H9 (cell line): ENCODE measurements around the gene KAT6B. TPM values are rescaled to one million over a fixed set of nuclear protein-coding genes. Genes with fewer than 3 reads are reported as not detected.

Source experiments
- DNase-seq: peaks from one replicate; pipeline ENCODE4 v3.0.0-alpha.2; 2017
- H2AFZ ChIP-seq: one replicate; pipeline ENCODE4 v1.6.1; 2013; ENCODE audit warnings: mild to moderate bottlenecking, low read length, control low read depth, moderate library complexity
- H2AK5ac ChIP-seq: 2 replicates; pipeline ENCODE4 v1.6.1; 2013; ENCODE audit warnings: low read length, control low read depth, mixed read lengths; ENCODE audit not compliant: insufficient read length
- H2BK120ac ChIP-seq: one replicate; pipeline ENCODE4 v1.6.1; 2013; ENCODE audit warnings: low read depth, mild to moderate bottlenecking, low read length, control low read depth, inconsistent platforms; ENCODE audit not compliant: poor library complexity, severe bottlenecking
- H2BK12ac ChIP-seq: 2 replicates; pipeline ENCODE4 v1.6.1; 2013; ENCODE audit warnings: low read length, control low read depth, mixed read lengths, low read depth; ENCODE audit not compliant: insufficient read length
- H2BK15ac ChIP-seq: 2 replicates; pipeline ENCODE4 v1.6.1; 2013; ENCODE audit warnings: low read depth, low read length, control low read depth
- H2BK20ac ChIP-seq: one replicate; pipeline ENCODE4 v1.6.1; 2013; ENCODE audit warnings: low read depth, mild to moderate bottlenecking, low read length, control low read depth, inconsistent platforms; ENCODE audit not compliant: poor library complexity, severe bottlenecking
- H2BK5ac ChIP-seq: 2 replicates; pipeline ENCODE4 v1.6.1; 2013; ENCODE audit warnings: low read length, control low read depth, mixed read lengths; ENCODE audit not compliant: insufficient read length
- H3K14ac ChIP-seq: 2 replicates; pipeline ENCODE4 v1.6.1; 2013; ENCODE audit warnings: low read length, control low read depth; ENCODE audit not compliant: insufficient read depth
- H3K18ac ChIP-seq: 2 replicates; pipeline ENCODE4 v1.6.1; 2013; ENCODE audit warnings: low read depth, mild to moderate bottlenecking, mixed read lengths, low read length, control low read depth; ENCODE audit not compliant: insufficient read length
- H3K23ac ChIP-seq: 2 replicates; pipeline ENCODE4 v1.6.1; 2013; ENCODE audit warnings: low read length, control low read depth, mixed read lengths, low read depth; ENCODE audit not compliant: insufficient read length
- H3K23me2 ChIP-seq: 2 replicates; pipeline ENCODE4 v1.6.1; 2013; ENCODE audit warnings: low read depth, mild to moderate bottlenecking, mixed read lengths, low read length, control low read depth; ENCODE audit not compliant: insufficient read length, poor library complexity, severe bottlenecking
- H3K27ac ChIP-seq: 2 replicates; pipeline ENCODE4 v1.5.1; 2013; ENCODE audit warnings: low read length, control low read depth, mixed read lengths, low read depth; ENCODE audit not compliant: insufficient read length
- H3K27me3 ChIP-seq: 2 replicates; pipeline ENCODE4 v1.6.1; 2013; ENCODE audit warnings: low read length, control low read depth, inconsistent platforms; ENCODE audit not compliant: insufficient read depth
- H3K4ac ChIP-seq: 2 replicates; pipeline ENCODE4 v1.6.1; 2013; ENCODE audit warnings: low read depth, mild to moderate bottlenecking, control low read depth, inconsistent platforms, low read length, moderate library complexity
- H3K4me1 ChIP-seq: 2 replicates; pipeline ENCODE4 v1.6.1; 2013; ENCODE audit warnings: low read length, control low read depth, inconsistent platforms; ENCODE audit not compliant: insufficient read depth
- H3K4me2 ChIP-seq: 2 replicates; pipeline ENCODE4 v1.6.1; 2013; ENCODE audit warnings: low read length, control low read depth, mixed read lengths; ENCODE audit not compliant: insufficient read length, insufficient read depth
- H3K56ac ChIP-seq: 2 replicates; pipeline ENCODE4 v1.6.1; 2013; ENCODE audit warnings: low read depth, mild to moderate bottlenecking, mixed read lengths, low read length, control low read depth; ENCODE audit not compliant: insufficient read length
- H3K79me1 ChIP-seq: 2 replicates; pipeline ENCODE4 v1.6.1; 2013; ENCODE audit warnings: low read depth, mild to moderate bottlenecking, moderate library complexity, low read length, control low read depth, inconsistent platforms; ENCODE audit not compliant: insufficient read depth, poor library complexity, severe bottlenecking
- H3K79me2 ChIP-seq: 2 replicates; pipeline ENCODE4 v1.6.1; 2013; ENCODE audit warnings: low read length, control low read depth, inconsistent platforms; ENCODE audit not compliant: insufficient read depth
- H3K9ac ChIP-seq: 2 replicates; pipeline ENCODE4 v1.6.1; 2013; ENCODE audit warnings: low read length, control low read depth, mixed read lengths; ENCODE audit not compliant: insufficient read length; ENCODE audit errors: extremely low read depth
- H3K9me3 ChIP-seq: one replicate; pipeline ENCODE4 v1.6.1; 2013; ENCODE audit warnings: low read depth, low read length, inconsistent platforms; ENCODE audit not compliant: control insufficient read depth
- H3T11ph ChIP-seq: one replicate; pipeline ENCODE4 v1.6.1; 2013; ENCODE audit warnings: mild to moderate bottlenecking, low read length, control low read depth, inconsistent platforms
- H4K20me1 ChIP-seq: one replicate; pipeline ENCODE4 v1.6.1; 2013; ENCODE audit not compliant: control insufficient read depth, insufficient read length, insufficient read depth
- H4K5ac ChIP-seq: 2 replicates; pipeline ENCODE4 v1.6.1; 2013; ENCODE audit warnings: low read depth, mild to moderate bottlenecking, mixed read lengths, low read length, control low read depth; ENCODE audit not compliant: insufficient read length
- H4K8ac ChIP-seq: replicated peaks from 2 replicates; pipeline ENCODE4 v1.6.1; 2013; ENCODE audit warnings: low read length, control low read depth, mixed read lengths, low read depth; ENCODE audit not compliant: insufficient read length
- H4K91ac ChIP-seq: 2 replicates; pipeline ENCODE4 v1.6.1; 2013; ENCODE audit warnings: low read depth, mild to moderate bottlenecking, moderate library complexity, mixed read lengths, low read length, control low read depth; ENCODE audit not compliant: insufficient read length
- H3K27ac Mint-ChIP-seq, 3 experiments: 2 replicates in 2 of 3; 3 replicates in 1 of 3; pipeline ENCODE4 v1.8.0; 2020 to 2021; ENCODE audit warnings: mixed read lengths in 3 of 3, mild to moderate bottlenecking in 1 of 3, moderate library complexity in 1 of 3
- H3K27me3 Mint-ChIP-seq: 2 replicates; pipeline ENCODE4 v1.8.0; 2021; ENCODE audit warnings: low read depth, mild to moderate bottlenecking, moderate library complexity, mixed read lengths
- H3K36me3 Mint-ChIP-seq, 3 experiments: 2 replicates in 2 of 3; 3 replicates in 1 of 3; pipeline ENCODE4 v1.8.0; 2020 to 2021; ENCODE audit warnings: low read depth in 3 of 3, mixed read lengths in 3 of 3; ENCODE audit not compliant: insufficient read depth in 1 of 3
- H3K4me1 Mint-ChIP-seq, 2 experiments: 2 replicates each; pipeline ENCODE4 v1.8.0; 2020; ENCODE audit warnings: mixed read lengths in 2 of 2
- H3K4me3 Mint-ChIP-seq, 2 experiments: 2 replicates in 1 of 2; 3 replicates in 1 of 2; pipeline ENCODE4 v1.8.0; 2020 to 2021; ENCODE audit warnings: mild to moderate bottlenecking in 2 of 2, mixed read lengths in 2 of 2, moderate library complexity in 1 of 2
- H3K9me3 Mint-ChIP-seq, 2 experiments: 2 replicates in 1 of 2; 3 replicates in 1 of 2; pipeline ENCODE4 v1.8.0; 2020; ENCODE audit warnings: mild to moderate bottlenecking in 2 of 2, mixed read lengths in 2 of 2, moderate library complexity in 1 of 2
- CTCF ChIP-seq: fragments of 200-600 bp; sonication (generic); conservative IDR thresholded peaks from 3 replicates; pipeline ENCODE4 v1.8.0; 2021; ENCODE audit warnings: antibody characterized with exemption, mild to moderate bottlenecking
- WGBS: extraction: QIAGEN DNeasy Blood & Tissue Kit; methylation state at CpG from one replicate; pipeline ENCODE4 v1.1.7; 2013; ENCODE audit warnings: missing lambda C conversion rate, low lambda C conversion rate, mixed read lengths; ENCODE audit not compliant: insufficient read length; ENCODE audit errors: extremely low coverage; 5-methylcytosine and 5-hydroxymethylcytosine counted together
- total RNA-seq: library from RNA; stranded (reverse); gene quantifications from 2 replicates; pipeline ENCODE4 v1.2.1, GENCODE V29; 2021

KAT6B gene
- total RNA-seq, 1 experiment from 2014 or later, result 34.2 TPM

GRCh38 chr10:74888962-74889661 lies 62.7 kb downstream of the KAT6B start:
- Mint-ChIP-seq H3K36me3 (peaks cover 0 to 1% (median 0%) of the 10 kb centered on the region in 3 experiments; a peak in 2 of 7 replicates), H3K4me1 (peaks cover 3 to 4% of the 10 kb centered on the region in 2 experiments; a peak in 3 of 4 replicates), H3K4me3 (no peak overlapping the region), H3K27ac (peak overlapping the region in 2 of 3 experiments; percentile 18 to 23; a peak in 2 of 7 replicates), H3K9me3 (no peaks in the 10 kb centered on the region), H3K27me3 (no peaks in the 10 kb centered on the region)
- no peaks in the 10 kb centered on the region for H3K9me3 ChIP-seq
- H3K27ac ChIP-seq, result no peak overlapping the region
- no peak; the same call in 2 of the 3 replicates for TF ChIP-seq CTCF
- no peak overlapping the region for H3T11ph ChIP-seq
- no peak overlapping the region for H4K5ac ChIP-seq
- no peak overlapping the region for H2AK5ac ChIP-seq
- H2BK120ac ChIP-seq, result no peak overlapping the region
- no peak overlapping the region for H3K4ac ChIP-seq
- H3K18ac ChIP-seq, result no peak overlapping the region
- no peaks in the 10 kb centered on the region for H3K4me1 ChIP-seq
- no peaks in the 10 kb centered on the region for H4K20me1 ChIP-seq
- H4K91ac ChIP-seq, result no peak overlapping the region
- no peak overlapping the region for H2BK12ac ChIP-seq
- no peaks in the 10 kb centered on the region for H3K23me2 ChIP-seq
- no peak overlapping the region for H3K14ac ChIP-seq
- H3K56ac ChIP-seq, result no peak overlapping the region
- H3K79me1 ChIP-seq, result no peaks in the 10 kb centered on the region
- no peak for DNase-seq
- no peak overlapping the region for H3K9ac ChIP-seq
- H3K4me2 ChIP-seq, result no peak overlapping the region
- no peak overlapping the region for H2BK5ac ChIP-seq
- H2BK15ac ChIP-seq, result no peak overlapping the region
- no peaks in the 10 kb centered on the region for H3K27me3 ChIP-seq
- no peak overlapping the region for H3K23ac ChIP-seq
- H4K8ac ChIP-seq, result no peak overlapping the region
- WGBS, result no CpG with 5 or more reads among the region's 6 CpGs
- H2BK20ac ChIP-seq, result no peak overlapping the region
- no peak overlapping the region for H2AFZ ChIP-seq
- peaks cover 4% of the 10 kb centered on the region; the same call in 1 of the 2 replicates for H3K79me2 ChIP-seq
